ENCODE results near the gene SLC25A47.
"Not testable (repeated sequence)": the region's sequence is repeated elsewhere in the genome, so short reads cannot be mapped to it uniquely, and the experiment has no call there.

Gene SLC25A47

DNA sequence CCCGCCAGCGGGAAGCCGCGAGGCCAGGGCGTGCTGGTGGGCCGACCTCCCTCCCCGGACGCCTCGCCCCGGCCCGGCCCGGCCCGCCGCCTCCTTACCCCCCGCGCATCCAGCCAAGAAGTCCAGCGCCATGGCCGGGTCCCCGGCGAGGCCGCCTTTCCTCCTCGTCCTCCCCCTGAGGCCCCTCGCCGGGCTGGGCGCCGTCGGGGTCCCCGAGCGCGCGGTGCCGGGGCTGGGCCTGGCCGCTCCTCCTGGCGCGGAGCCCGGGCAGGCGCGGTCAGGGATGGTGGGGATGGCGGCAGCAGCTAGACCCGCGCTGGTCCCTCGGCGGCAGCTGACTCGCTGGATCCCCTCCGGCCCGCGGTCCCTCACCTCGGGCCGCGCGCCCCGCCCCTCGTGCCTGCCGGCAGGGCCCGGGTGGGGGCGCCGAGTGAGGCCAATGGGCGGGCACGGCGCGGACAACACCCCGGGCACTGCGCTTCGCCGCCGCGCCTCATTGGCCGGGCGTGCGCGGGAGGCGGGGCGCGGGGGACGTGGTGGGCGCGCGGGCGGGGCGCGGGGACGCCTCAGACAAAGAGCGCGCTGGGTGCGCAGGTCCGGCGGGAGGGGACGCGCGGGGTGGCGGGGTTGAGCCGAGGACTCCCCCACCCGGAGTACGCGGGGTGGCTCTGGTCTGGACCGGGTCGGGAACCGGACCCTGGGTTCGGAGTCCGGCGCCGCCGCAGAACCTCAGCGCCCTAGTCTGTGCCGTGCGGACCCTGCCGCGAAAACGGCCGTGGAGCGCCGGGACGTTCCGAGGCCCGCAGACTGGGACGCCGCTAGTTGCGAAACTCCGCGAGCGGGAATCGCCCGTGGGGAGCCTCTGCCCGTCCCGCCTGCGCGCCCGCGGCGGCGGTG is 16.8 kb upstream of the SLC25A47 start, which contains the start of gene SLC25A29:
Gene SLC25A29 (minus strand): TSS at position 344 of the 897 bp plus-strand sequence. CDS start 212 bp downstream, at position 132.
- DNase-seq: peak; percentile 62

DNA sequence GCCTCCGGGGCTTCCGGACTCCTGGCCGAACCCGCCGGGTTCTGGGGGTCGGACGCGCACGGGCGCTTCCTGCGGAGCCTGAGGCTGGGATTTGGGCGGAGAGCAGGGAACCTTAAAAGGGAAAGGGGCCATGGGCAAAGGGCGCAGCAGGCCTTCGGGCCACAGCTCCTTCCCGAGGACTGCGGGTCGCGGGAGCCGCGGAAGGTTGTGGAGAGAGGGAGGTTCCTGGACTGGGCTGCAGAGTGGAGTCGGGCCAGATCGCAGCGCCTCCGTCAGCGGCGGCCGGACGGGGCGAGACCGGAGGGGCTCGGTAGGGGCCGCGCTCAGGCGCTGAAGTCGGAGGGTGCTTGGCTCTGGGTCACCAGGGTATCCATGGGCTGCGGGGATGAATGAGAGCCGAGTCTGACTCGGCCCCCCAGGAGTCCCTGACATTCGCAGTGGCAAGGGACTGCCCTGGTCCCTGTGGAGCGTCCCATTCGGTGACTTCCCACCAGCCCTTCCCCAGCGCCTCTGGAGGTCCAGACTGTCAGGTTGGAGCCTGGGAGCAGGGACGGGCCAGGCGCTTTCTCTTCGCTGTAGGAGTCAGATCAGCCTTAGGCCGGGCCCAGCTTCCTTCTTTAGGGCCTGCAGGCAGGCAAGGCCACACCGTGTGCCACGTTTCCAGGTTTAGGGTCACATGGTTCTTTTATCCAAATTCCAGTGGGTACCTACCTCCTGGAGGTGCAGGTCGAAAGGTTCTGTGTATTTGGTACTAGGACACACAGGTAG is 16.0 kb upstream of the SLC25A47 start:
- no peak for DNase-seq

DNA sequence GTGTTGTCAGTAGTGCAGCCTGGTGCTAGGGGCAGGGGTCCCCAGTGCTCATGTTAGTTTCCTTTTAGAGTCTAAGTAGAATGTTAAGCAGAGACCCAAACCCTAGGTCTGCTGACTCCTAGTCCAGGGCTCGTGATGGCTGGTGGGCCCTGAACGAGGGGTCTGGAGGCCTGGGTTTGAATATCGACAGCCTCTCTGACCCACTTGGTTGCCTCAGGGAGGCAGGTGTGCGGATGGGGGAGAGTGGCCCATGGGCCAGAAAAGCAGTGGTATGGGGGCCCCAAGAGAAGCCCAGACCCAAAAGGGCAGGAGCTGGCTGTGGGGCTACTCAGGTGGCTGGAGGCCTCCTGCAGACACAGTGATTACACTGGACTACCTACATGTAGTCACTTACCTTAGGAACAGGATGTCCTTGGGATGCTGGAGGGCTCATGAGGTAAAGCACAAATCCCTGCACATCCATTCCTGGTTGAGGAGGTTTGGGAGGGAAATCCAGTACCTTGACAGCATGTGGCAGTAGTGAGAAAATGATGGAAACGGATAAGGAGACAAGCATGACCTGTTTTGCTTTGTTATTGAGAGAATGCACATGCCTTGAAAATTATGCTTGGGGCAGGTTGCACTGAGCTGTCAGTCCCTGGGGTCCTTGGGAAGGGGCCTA is 15.2 kb upstream of the SLC25A47 start:
- no peak for DNase-seq

DNA sequence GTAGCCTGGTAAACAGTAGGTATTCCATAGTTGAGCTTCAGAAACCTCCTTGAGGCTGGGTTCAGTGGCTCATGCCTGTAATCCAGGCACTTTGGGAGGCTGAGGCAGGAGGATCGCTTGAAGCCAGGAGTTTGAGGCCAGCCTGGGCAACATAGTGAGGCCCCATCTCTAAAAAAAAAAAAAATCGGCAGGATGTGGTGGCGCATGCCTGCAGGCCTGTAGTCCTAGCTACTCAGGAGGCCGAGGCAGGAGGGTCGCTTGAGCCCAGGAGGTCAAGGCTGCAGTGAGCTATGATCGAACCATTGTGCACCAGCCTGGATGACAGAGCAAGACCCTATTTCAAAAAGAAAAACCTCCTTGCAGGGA is 14.7 kb upstream of the SLC25A47 start:
- not testable (repeated sequence) for DNase-seq

DNA sequence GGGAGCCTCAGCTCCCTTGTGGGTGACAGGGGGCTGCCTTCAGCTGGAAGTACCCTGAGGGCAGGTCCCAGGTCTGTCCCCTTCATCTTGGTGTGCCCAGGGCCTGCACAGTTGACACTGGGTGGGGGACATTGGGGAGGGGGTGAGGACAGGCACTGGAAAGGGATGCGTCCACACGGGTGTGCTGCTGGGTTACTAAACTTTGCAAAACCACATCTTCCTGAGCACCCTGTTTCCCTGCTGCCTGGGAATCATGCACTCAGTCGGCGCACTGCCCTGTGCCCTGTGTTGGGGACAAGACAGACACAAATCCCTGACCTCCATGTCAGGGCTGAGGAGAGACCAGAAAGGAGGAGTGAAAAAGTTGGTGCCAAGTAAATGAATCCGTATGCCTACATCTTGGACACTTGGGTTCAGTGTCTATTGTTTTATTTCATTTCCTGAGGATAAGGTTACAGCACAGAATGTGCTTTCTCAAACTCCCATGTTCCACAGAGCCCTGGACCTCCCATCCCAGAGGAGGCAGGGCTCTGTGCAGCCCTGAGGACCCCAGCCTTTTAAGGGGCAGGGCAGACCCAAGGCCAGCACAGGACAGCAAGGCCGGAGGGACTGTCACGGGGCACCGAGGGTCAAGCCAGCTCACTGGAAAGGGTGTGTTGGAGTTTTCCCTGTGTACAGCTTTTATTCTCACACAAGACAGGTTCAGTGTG is 14.0 kb upstream of the SLC25A47 start:
- DNase-seq: no peak

DNA sequence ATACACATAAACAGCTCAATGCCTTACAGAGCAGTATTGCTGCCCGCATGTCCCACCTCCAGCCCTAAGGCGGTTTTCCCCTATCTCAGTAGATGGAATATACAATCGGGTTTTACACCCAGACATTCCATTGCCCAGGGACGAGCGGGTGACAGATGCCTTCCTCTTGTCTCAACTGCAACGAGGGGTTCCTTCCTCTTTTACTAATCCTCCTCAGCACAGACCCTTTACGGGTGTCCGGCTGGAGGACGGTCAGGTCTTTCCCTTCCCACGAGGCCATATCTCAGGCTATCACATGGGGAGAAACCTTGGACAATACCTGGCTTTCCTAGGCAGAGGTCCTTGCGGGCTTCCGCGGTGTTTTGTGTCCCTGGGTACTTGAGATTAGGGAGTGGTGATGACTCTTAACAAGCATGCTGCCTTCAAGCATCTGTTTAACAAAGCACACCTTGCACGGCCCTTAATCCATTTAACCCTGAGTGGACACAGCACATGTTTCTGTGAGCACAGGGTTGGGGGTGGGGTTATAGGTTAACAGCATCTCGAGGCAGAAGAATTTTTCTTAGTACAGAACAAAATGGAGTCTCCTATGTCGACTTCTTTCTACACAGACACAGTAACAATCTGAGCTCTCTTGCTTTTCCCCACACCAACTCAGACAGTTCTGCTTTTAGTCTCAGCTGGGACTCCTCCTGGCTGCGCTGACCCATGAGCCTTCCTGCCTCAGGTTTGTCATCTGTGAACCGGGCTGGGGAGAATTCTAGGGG is 10.8 kb upstream of the SLC25A47 start:
- DNase-seq: not testable (repeated sequence)

DNA sequence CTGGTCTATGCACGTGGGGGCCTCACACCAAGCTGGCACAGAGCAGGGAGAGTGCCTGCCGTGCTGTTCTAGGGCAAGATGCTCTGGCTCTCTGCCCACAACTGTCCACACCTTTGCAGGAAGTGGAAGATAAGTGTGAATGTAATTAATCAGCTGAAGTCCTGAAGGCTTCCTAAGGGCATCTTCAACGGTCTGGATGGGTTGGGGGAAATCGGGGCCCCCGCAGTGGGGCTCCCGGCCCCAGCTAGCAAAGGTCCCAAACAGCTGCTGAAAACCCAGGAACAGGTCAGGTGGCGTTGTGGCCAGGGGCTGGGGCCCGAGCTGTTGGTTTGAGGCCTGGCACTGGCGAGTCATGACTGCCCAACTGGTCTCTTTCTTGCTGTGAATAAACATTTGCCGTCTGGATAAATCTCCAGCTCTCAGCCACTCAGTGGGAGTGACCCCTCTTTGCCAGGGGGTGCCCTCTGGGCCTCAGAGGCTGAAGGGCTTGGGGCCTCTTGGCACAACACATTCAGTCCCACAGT is 10.2 kb upstream of the SLC25A47 start:
- DNase-seq: no peak

DNA sequence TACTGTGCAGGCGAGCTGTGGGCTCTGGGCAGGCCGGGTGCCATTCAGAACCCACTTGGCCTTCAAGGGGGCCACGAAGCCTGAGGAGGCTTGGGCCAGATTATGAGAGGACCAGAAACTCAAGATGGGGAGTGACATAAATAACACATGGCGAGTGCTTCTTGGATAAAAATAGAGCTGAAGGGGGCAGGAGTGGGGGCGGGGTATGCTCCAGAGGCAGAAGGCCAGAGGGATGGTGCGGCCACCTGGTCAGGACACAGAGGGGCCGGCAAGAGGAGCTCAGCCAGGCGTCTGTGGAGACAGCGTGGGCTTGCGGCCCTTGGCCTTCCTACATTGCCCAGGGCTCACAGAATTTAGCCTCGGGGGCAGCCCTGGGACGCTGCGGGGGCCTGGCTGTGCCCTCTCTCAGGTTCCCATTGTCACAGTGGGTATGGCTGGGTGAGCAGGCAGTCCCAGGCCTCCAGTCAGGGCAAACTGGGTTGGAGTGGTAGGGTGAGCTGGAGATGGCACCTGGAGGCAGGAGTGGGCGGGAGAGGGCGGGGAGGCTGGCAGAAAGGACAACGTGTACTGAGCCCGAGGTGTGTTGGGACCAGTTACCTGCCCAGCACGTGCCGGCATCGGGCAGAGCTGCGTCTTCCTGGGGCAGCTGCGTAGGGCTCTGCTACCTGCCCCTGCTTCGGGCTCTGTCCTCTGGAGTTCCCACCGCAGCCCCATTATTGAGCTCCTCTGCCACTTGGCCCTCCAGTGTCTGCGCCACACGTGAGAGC is 9.5 kb upstream of the SLC25A47 start:
- no peak for DNase-seq

DNA sequence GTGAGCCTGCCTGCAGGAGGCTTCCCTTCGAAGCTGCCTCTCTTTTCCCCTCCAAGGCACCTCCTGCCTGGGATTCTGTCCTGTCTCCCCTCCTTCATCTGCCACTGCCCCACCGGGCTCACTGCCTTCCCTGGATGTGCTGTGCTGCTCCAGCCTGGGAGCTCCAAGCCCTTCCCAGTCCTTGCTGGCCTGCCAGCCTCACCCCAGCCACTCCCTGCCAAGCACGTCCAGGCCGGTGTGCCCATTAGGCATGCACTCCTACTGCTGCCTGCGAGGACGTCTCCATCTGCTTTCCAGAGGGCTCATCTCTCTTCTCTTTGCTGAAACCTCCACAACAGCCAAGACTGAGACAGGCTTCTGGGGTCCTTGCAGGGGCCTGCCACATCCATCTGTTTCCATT is 8.4 kb upstream of the SLC25A47 start:
- DNase-seq: no peak

DNA sequence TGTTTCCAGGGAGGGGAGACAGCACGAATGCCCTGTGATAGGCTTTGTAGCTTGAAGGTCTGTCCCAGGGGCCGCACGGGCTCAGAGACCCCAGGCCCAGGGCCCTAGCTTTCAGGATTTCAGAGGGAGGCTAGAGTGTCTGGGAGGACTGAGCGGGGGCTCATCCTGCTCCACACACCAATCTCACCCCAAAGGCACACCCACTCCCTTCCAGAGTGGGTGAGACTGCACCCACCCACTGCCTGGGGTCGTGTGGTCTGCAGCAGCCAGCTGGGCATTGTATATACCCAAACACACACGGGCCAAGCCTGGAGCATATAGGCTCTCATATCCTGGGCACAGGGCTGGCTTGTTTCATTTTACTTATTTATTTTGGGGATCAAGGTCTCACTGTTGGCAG is 5.8 kb upstream of the SLC25A47 start:
- DNase-seq: no peak

DNA sequence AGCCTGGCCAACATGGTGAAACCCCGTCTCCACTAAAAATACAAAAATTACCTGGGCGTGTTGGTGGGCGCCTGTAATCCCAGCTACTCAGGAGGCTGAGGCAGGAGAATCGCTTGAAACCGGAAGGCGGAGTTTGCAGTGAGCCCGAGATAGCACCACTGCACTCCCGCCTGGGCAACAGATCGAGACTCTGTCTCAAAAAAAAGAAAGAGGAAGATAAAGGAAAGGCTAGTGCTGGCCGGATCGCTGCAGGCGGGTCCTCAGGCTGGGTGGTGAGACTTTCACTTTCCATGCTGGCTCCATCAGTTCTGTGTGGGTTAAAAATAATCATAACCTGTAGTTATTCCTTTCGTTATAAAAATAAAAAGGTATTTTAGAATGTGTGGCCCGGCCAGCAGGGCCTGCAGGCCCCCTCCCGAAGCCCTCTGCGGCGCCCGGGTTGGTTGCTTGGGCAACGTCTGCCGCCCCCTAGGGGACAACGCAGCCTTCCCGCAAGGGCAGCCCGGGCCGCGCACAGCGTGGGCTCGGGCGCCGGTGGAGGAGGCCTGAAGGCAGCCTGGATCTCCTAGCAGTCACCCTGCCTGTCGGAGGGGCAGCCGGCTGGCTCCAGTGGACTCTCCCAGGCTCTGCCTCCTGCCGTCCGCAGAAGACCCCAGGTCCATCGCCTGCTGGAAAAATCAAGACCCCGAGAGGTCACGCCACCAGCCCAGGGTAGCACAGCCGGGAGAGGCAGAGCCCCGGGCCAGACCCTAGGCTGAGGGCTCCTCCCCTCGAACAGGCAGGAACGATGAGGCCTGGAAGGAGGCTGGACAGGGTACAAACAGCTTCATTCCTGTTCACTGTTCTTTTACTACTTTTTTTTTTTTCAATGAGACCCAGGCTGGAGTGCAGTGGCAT is 5.0 kb upstream of the SLC25A47 start:
- peak; percentile 72 for DNase-seq

DNA sequence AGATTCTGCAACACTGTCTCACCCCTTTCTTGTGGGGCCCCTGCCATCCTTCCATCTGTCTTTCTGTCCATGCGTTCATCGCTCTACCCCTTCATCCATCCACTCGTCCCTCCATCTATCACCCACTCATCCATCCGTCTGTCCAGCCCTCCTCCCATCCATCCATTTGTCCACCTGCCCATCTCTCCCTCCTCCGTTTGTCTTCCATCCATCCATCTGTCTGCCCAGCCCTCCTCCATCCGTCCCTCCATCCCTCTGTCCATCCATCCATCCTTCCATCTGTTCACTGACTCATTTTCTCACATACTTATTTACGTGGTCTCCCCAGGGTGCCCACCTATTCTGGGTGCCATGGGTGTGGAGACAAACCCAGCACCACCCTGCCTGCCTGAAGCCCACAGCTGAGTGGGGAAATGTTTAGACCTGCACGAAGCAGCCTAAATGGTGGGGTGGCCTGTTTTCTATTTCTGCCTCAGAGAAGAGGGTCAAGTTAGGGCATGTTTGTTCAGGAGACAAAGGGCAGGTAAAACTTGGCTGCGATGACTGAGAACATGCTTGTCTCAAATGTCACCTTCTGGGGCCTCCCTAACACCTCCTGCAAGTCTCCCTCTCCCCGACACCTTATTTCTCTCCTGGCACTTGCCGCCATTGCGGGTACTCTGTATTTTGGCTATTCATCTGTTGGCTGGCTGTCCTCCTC is 2.8 kb upstream of the SLC25A47 start:
- DNase-seq: no peak

DNA sequence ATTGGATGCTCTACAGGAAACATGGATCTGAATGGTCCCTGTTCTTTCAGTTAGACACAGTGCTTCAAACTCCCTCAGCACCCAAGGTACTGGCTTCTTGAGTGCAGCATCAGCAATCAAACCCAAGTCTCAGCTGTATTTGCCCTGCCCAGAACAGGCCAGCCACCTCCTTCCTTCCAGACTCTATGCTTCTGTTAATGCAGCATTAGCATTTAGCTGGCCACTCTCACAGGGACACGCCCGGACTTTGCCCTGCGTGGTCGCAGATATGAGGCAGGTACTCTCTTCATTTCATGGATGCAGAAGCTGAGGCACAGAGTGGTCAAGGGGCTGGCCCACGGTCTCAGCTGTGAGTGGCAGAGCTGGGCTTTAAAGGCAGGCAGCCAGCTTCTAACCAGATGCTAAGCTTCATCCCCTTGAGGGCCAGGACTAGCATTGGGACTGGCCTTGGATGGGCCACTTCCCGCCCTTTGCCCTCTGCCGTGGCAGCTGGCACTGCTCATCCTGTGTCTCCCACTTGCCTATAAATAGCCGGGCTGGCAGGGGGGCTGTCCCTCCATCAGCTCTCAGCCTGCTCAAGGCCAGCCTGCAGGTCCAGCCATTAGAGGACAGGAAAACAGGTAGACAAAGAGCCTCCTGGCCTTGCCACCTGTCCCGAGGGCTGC is 1.5 kb upstream of the SLC25A47 start:
- DNase-seq: no peak

DNA sequence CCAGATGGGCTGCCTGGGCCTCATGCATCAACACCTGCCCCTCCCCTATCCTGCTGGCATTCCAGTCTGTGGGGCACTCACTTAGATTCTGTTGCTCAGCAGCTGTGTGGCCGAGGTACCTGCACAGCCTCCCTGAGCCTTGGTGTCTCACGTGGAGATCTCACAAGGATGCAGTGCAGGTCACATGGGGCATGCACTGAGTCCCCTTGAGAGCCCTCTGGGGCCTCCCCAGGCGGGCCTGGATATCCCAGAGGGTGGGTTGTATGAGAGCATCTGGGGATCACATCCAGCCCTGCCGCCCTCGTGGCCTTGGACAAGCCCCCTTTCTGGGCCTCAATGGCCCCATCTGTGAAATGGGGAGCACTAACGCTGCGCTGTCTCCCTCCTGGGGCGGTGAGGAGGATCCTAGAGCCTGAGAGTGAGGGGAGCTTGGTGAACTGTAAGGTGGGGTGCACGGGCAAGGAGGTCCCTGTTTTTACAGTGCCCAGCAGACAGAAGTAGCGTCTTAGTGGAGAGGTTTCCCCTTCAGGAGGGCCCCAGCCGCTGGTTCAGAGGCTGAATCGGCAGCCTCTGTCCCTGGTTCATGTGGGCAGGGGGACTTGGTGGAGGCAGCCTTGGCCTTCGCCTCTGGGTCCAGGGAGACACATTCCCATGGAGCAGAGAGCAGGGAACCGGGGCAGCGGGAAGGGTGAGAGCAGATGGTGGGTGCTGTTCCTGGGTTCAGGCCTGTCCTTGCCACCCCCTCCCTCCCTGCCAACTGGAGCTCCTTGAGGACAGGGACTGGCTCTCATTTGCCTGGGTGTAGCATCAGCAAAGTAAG is 791 bp upstream of the SLC25A47 start:
- DNase-seq: no peak

DNA sequence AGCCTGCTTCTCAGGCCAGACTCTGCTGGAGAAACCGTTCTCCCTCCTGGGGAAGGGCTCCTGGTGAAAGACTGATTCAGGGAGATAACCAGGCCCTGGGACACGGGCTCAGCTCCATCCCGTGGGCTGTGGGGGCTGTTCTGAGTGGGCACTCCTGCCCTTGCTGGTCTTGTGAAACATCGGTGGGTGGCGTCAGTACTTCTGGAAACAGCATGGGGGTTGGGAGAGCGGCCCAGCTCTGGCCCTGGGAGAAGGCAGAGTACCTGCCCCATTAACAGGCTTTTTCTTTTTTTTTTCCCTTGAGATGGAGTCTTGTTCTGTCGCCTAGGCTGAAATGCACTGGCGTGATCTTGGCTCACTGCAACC is 786 bp downstream of the SLC25A47 start:
- DNase-seq: no peak

DNA sequence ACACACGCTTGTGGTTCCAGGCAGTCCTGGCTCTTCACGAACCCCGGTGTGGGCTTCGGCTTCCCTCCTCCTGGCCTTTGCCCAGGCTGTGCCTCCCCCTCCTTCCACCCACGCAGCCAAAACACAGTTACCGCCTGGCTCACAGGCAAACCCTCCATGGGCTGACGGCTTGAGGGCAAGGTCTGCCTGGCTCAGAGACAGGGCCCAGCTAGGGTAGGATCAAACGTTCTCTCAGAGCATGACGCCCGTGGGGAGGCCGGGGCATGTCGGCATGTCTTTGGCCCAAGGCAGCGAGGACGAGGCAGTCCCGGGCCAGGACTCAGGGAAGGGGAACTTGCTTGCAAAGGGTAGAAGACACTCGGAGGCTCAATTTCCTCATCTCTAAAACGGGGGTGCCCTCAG is 2.1 kb downstream of the SLC25A47 start:
- no peak for DNase-seq

DNA sequence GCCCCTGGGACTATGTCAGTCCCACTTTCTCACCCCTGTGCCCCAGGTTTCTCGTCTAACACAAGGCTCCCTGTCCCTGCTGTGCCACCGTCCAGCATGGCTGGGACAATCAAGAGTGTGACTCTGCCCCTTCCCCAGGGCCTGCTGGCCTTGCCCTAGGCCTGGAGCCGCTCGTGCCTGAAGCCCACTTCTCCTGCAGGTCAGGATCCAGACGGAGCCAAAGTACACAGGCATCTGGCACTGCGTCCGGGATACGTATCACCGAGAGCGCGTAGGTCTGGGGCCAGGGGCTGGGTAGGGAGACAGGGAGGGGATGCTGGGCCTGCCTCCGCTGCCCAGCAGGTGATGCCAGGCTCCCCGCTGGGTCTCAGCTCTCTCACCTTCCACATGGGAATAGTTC is 2.8 kb downstream of the SLC25A47 start:
- DNase-seq: no peak

DNA sequence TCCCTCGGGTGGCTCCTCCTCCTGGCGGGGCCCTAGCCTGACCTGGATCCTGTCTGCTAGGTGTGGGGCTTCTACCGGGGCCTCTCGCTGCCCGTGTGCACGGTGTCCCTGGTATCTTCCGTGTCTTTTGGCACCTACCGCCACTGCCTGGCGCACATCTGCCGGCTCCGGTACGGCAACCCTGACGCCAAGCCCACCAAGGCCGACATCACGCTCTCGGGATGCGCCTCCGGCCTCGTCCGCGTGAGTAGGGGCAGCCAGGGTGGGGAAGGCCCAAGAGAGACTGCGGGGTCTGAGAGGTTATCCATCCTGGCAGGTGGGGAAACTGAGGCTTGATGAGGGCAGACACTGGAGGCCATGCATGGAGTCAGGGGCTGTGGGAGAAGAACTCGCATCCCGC is 4.0 kb downstream of the SLC25A47 start:
- no peak for DNase-seq

Measured in activated CD4-positive, alpha-beta T cell treated with anti-CD3 and anti-CD28 coated beads, Interleukin-2, amount 50 U/mL, for 16 hours (primary cell).